ENCODE measurements around the gene MYLIP. TPM values are rescaled to one million over a fixed set of nuclear protein-coding genes. Genes with fewer than 3 reads are reported as not detected.

Gene MYLIP
- total RNA-seq, 1 donor from 2014 or later, result 13.5 TPM

DNA sequence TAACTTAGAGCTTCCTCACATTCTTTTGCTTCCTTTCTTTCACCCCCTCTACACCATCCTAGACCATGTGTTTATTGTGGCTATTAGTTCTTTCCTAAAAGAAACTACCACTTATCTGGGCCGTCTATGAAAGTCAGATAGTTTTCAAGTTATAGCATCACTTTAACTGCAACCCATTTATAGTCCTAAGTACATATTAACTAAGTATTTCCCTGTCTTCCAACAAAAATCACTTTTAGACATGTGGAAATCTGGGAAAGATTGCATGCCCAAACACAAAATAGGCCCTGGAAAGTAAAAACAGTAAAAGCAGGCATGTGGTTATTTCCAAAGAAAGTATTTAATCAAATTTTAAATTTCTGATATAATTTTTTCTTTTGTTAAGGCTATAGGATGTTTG, 5.5 kb downstream of the MYLIP start:
- intact Hi-C loops (cut with micrococcal nuclease), result no loop called here
- H3K4me3 ChIP-seq, result no peak overlapping the region

DNA sequence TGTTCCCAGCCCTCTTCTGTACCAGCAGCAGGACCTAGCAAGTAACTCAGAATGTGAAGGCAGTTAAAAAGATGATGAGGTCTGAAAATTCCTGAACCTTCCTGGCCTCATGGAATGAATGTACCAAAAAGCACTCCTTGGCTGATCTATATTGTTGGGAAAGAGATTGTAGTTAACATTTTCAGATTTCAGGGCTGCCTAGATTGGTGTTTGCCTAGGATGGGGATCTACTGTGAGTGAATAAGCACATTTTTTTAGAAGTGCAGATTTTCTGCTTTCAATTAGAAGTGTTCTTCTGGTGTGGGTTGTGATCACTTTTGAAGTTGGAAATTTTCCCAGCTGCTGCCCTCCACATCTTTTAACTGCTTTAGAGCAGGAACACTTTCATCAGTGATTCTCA, 6.2 kb downstream of the MYLIP start:
- Histone ChIP-seq H3K4me3 (no peak overlapping the region), H3K4me1 (peaks cover 100% of the 10 kb centered on the region), H3K36me3 (no peaks in the 10 kb centered on the region), H3K27ac (replicated peaks) (peak overlapping the region; percentile 37), H3K9me3 (replicated peaks) (no peaks in the 10 kb centered on the region), H3K27me3 (ENCODE audit: low read depth) (no peaks in the 10 kb centered on the region)
- no peak for TF ChIP-seq CTCF (IDR thresholded peaks at IDR 0.05; ENCODE audit: borderline replicate concordance)
- intact Hi-C loops (cut with micrococcal nuclease), result no loop called here
- DNase-seq, result no peak

More for the DNA sequence above, 5.5 kb downstream of the MYLIP start:
- DNase-seq, result no peak
- Histone ChIP-seq H3K27me3 (ENCODE audit: low read depth) (no peaks in the 10 kb centered on the region), H3K4me1 (peaks cover 100% of the 10 kb centered on the region), H3K9me3 (replicated peaks) (no peaks in the 10 kb centered on the region), H3K27ac (replicated peaks) (peak overlapping the region; percentile 37), H3K36me3 (no peaks in the 10 kb centered on the region)
- TF ChIP-seq CTCF (IDR thresholded peaks at IDR 0.05; ENCODE audit: borderline replicate concordance), result no peak

DNA sequence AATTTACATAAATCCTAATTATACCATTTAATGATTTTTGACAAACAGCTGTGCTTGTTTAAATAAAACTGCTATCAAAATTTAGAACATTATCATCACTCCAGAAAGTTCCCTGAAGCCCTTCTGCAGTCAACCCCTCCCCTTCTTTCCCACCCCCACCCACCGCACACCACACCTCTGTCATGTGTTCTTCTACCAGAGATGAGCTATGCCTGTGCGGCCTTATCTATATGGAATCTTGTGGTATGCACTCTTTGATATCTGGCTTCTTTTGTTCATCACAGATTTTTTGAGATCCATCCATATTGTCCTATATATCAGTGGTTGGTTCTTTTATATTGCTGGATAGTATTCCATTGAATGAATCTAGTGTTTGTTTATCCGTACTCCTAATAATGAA, 7.2 kb downstream of the MYLIP start:
- H3K9me3 ChIP-seq (replicated peaks), result no peaks in the 10 kb centered on the region
- peak overlapping the region; percentile 7 for H3K4me3 ChIP-seq
- intact Hi-C loops (cut with micrococcal nuclease), result no loop called here
- DNase-seq, result no peak
- H3K4me1 ChIP-seq, result peaks cover 100% of the 10 kb centered on the region
- no peaks in the 10 kb centered on the region for H3K36me3 ChIP-seq
- peak overlapping the region; percentile 24 for H3K27ac ChIP-seq (replicated peaks)
- no peak for TF ChIP-seq CTCF (IDR thresholded peaks at IDR 0.05; ENCODE audit: borderline replicate concordance)
- H3K27me3 ChIP-seq (ENCODE audit: low read depth), result no peaks in the 10 kb centered on the region

DNA sequence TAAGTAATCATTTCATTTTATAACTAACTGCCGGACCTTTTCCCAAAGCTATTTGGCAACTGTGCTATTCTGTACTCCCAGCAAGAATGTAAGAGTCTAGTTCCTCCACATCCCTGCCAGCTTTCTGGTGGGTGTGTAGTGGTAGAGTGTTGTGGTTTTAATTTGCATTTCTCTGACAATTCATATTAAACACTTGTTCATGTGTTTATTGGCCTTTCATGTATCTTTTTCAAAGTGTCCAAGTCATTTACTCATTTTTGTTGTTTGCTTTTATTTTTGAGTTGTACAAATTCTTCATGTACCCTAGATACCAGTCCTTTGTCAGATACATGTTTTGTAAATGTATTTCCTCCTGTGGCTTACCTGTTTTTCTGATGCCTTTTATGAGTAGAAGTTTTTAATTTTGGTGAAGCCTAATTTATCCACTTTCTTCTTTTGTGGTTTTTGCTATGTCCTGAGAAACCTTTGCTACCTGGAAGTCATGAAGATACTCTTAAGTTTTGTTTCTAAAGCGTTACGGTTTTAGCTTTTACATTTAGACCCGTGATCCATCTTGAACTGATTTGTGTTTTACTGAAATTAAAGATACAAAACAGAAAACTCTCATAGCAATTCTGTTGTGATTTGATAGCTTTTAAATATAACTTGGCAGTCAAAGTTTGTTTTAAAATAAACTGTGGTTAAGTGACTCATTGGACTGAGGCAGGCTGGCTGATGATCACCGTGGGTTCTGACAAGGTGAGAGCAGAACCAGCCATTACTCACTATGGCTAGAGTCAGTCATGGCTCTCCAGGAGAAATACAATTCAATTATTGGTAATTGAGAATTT, 8.0 kb downstream of the MYLIP start:
- Histone ChIP-seq H3K4me3 (peak overlapping the region; percentile 23), H3K27me3 (ENCODE audit: low read depth) (no peaks in the 10 kb centered on the region), H3K4me1 (peaks cover 100% of the 10 kb centered on the region), H3K9me3 (replicated peaks) (no peaks in the 10 kb centered on the region), H3K36me3 (peaks cover 6% of the 10 kb centered on the region), H3K27ac (replicated peaks) (peak overlapping the region; percentile 24)
- no peak for TF ChIP-seq CTCF (IDR thresholded peaks at IDR 0.05; ENCODE audit: borderline replicate concordance)
- no peak for DNase-seq
- intact Hi-C loops (cut with micrococcal nuclease), result no loop called here

DNA sequence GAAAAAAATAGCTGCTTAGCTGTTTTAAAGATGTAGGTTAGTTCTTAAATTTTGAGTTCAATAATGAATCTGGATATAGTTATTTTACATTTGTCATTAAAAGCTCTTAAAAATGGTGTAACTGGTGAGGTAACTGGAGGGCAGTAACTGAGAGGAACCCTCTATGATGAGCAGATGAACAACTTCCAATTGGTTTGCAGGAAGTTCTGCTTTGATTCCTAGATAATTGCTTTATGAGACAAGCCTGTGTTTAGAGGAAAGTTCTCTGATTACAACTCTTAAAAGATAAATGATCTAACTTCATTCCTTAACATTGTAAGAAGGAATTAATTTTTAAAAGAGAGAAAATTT, 8.5 kb downstream of the MYLIP start:
- intact Hi-C loops (cut with micrococcal nuclease), result no loop called here
- DNase-seq, result no peak
- Histone ChIP-seq H3K27ac (replicated peaks) (peak overlapping the region; percentile 24), H3K4me3 (peak overlapping the region; percentile 23), H3K9me3 (replicated peaks) (no peaks in the 10 kb centered on the region), H3K27me3 (ENCODE audit: low read depth) (no peaks in the 10 kb centered on the region), H3K36me3 (peaks cover 12% of the 10 kb centered on the region), H3K4me1 (peaks cover 99% of the 10 kb centered on the region)
- no peak for TF ChIP-seq CTCF (IDR thresholded peaks at IDR 0.05; ENCODE audit: borderline replicate concordance)
